Common myeloid progenitor, CD34-positive (primary cell): ENCODE measurements around the gene NABP2.
A peak's percentile ranks its signal among the peaks of the same experiment; 100 is the strongest.
"Not testable (repeated sequence)": the region's sequence is repeated elsewhere in the genome, so short reads cannot be mapped to it uniquely, and the experiment has no call there.

Source experiments
- CTCF ChIA-PET: fragments of 350-600 bp; sonication (Branson Sonifier 250); formaldehyde crosslinking; loops from one replicate; lab custom pipeline; 2021; ENCODE audit warnings: antibody characterized with exemption; lab: Charles Lee
- POLR2A ChIA-PET: fragments of 350-600 bp; sonication (Branson Sonifier 250); formaldehyde crosslinking; loops from one replicate; lab custom pipeline; 2021; ENCODE audit warnings: antibody characterized with exemption; lab: Charles Lee
- DNase-seq, 3 donors: peaks; one replicate each; pipeline versions ENCODE4 v3.0.0 to v3.0.0-alpha.2; 2013
- H3K27ac ChIP-seq, 2 experiments: 1 replicate in 1 of 2; 2 replicates in 1 of 2; pipeline ENCODE4 v1.7.0; 2013; ENCODE audit warnings: inconsistent platforms in 2 of 2, low read length in 2 of 2, mild to moderate bottlenecking in 2 of 2, low read depth in 1 of 2, moderate library complexity in 1 of 2; ENCODE audit not compliant: severe bottlenecking in 2 of 2, insufficient read depth in 1 of 2, poor library complexity in 1 of 2
- H3K27me3 ChIP-seq, 5 experiments: replicated peaks in 2 of 5; 1 replicate in 3 of 5; 2 replicates in 2 of 5; pipeline versions ENCODE4 v1.6.1 to v1.7.0; 2013; ENCODE audit warnings: low read length in 4 of 5, mild to moderate bottlenecking in 2 of 5, moderate library complexity in 2 of 5, inconsistent platforms in 1 of 5; ENCODE audit not compliant: insufficient read depth in 5 of 5, control insufficient read depth in 4 of 5
- H3K36me3 ChIP-seq, 4 experiments: 1 replicate in 2 of 4; 2 replicates in 2 of 4; pipeline versions ENCODE4 v1.6.1 to v1.7.0; 2013; ENCODE audit warnings: low read length in 3 of 4, control low read depth in 1 of 4, mild to moderate bottlenecking in 1 of 4; ENCODE audit not compliant: control insufficient read depth in 4 of 4, insufficient read depth in 4 of 4
- H3K4me1 ChIP-seq, 4 experiments: 1 replicate in 3 of 4; 2 replicates in 1 of 4; pipeline versions ENCODE4 v1.6.1 to v1.7.1; 2013; ENCODE audit warnings: low read length in 3 of 4, mild to moderate bottlenecking in 3 of 4, control low read depth in 1 of 4, inconsistent platforms in 1 of 4, moderate library complexity in 1 of 4; ENCODE audit not compliant: control insufficient read depth in 4 of 4, insufficient read depth in 4 of 4; ENCODE audit errors: control extremely low read depth in 1 of 4
- H3K4me3 ChIP-seq, 7 experiments: 1 replicate in 4 of 7; 2 replicates in 3 of 7; pipeline versions ENCODE4 v1.5.1 to v1.7.0; 2013; ENCODE audit warnings: mild to moderate bottlenecking in 7 of 7, low read length in 6 of 7, moderate library complexity in 6 of 7, inconsistent platforms in 2 of 7, low read depth in 2 of 7, control low read depth in 1 of 7; ENCODE audit not compliant: insufficient read depth in 4 of 7, control insufficient read depth in 1 of 7; ENCODE audit errors: extremely low read depth in 1 of 7
- H3K9me3 ChIP-seq, 5 experiments: 1 replicate in 4 of 5; 2 replicates in 1 of 5; pipeline versions ENCODE4 v1.6.1 to v1.7.1; 2013; ENCODE audit warnings: low read length in 4 of 5, mild to moderate bottlenecking in 2 of 5, inconsistent platforms in 1 of 5, low read depth in 1 of 5, moderate library complexity in 1 of 5; ENCODE audit not compliant: control insufficient read depth in 4 of 5, insufficient read depth in 2 of 5; ENCODE audit errors: control extremely low read depth in 1 of 5
- WGBS: methylation state at CpG from one replicate; pipeline ENCODE4 v1.1.5; 2013; ENCODE audit not compliant: insufficient coverage; 5-methylcytosine and 5-hydroxymethylcytosine counted together

The NABP2 gene

GRCh38 chr12:56189918-56190694 lies 34.0 kb upstream of the NABP2 start:
- Histone ChIP-seq H3K4me3 (peak overlapping the region; percentile 51 to 95 (median 82)), H3K9me3 (no peaks in the 10 kb centered on the region), H3K27me3 (no peaks in the 10 kb centered on the region), H3K36me3 (peaks cover 8 to 13% (median 9%) of the 10 kb centered on the region in 4 experiments), H3K27ac (peak overlapping the region; percentile 64 to 87), H3K4me1 (peaks cover 8 to 36% (median 30%) of the 10 kb centered on the region in 4 experiments)
- ChIA-PET CTCF (interaction anchor here (0.6 to 8.4 kb wide), 26 partner anchors 9 to 316 kb away, joined by 3 to 198 read pairs (median 4); partner anchors contain the start of genes ANKRD52, ESYT1, PAN2 and RNF41), POLR2A (interaction anchor here (0.6 to 3.0 kb wide), 11 partner anchors 12 to 474 kb away, joined by 3 to 13 read pairs (median 3); partner anchors contain the start of genes ANKRD52, BLOC1S1, ESYT1 and RNF41)
- DNase-seq, result peak; percentile 83 to 92 (median 91)
- under 1% methylated on average over 30 of the region's 42 CpGs for WGBS

- H3K4me3 ChIP-seq, result peak overlapping the region; percentile 51 to 95 (median 82)
- CTCF ChIA-PET, result interaction anchor here (1.1 to 8.4 kb wide), 11 partner anchors 14 to 315 kb away, joined by 3 to 198 read pairs (median 9); partner anchors contain the start of genes ANKRD52, ESYT1, RNF41 and ZC3H10
- no peaks in the 10 kb centered on the region for H3K27me3 ChIP-seq
- 13% methylated on average over 6 of the region's 9 CpGs for WGBS
- H3K27ac ChIP-seq, result peak overlapping the region in 1 of 2 experiments; percentile 87
- POLR2A ChIA-PET, result interaction anchor here (1.9 kb wide), 1 partner anchor 72 kb away, joined by 13 read pairs; the partner anchor contains the start of gene ZC3H10
- peaks cover 8 to 36% (median 30%) of the 10 kb centered on the region in 4 experiments for H3K4me1 ChIP-seq
- no peaks in the 10 kb centered on the region for H3K9me3 ChIP-seq
- peak in 1 of 3 donors; percentile 6 for DNase-seq
- H3K36me3 ChIP-seq, result peaks cover 4 to 11% (median 6%) of the 10 kb centered on the region in 4 experiments
Measured at GRCh38 chr12:56190695-56191155, 33.4 kb upstream of the NABP2 start.

GRCh38 chr12:56192582-56192981 lies 31.6 kb upstream of the NABP2 start:
- no peaks in the 10 kb centered on the region for H3K27me3 ChIP-seq
- DNase-seq, result no peak
- ChIA-PET POLR2A (no interaction called here), CTCF (interaction anchor here (0.7 to 8.4 kb wide), 14 partner anchors 9 to 85 kb away, joined by 3 to 198 read pairs (median 4); partner anchors contain the start of genes ANKRD52, ESYT1, RNF41 and ZC3H10)
- H3K4me1 ChIP-seq, result peaks cover 8 to 27% (median 22%) of the 10 kb centered on the region in 4 experiments
- H3K4me3 ChIP-seq, result no peak overlapping the region
- H3K36me3 ChIP-seq, result no peaks in the 10 kb centered on the region
- no peak overlapping the region for H3K27ac ChIP-seq
- H3K9me3 ChIP-seq, result no peaks in the 10 kb centered on the region

GRCh38 chr12:56193025-56193578 lies 31.0 kb upstream of the NABP2 start:
- DNase-seq, result peak; percentile 88 to 93 (median 88)
- no peaks in the 10 kb centered on the region for H3K27me3 ChIP-seq
- 11% methylated on average over 1 of the region's 1 CpG for WGBS
- H3K36me3 ChIP-seq, result no peaks in the 10 kb centered on the region
- no peaks in the 10 kb centered on the region for H3K9me3 ChIP-seq
- no peak overlapping the region for H3K27ac ChIP-seq
- H3K4me3 ChIP-seq, result peak overlapping the region in 1 of 7 experiments; percentile 14
- ChIA-PET POLR2A (no interaction called here), CTCF (interaction anchor here (0.7 to 8.4 kb wide), 11 partner anchors 8 to 76 kb away, joined by 3 to 198 read pairs (median 4); partner anchors contain the start of genes ANKRD52, ESYT1, RNF41 and ZC3H10)
- H3K4me1 ChIP-seq, result peaks cover 3 to 22% (median 17%) of the 10 kb centered on the region in 4 experiments

GRCh38 chr12:56196818-56197550 lies 27.2 kb upstream of the NABP2 start:
- not testable (repeated sequence) for H3K4me1 ChIP-seq, H3K4me3 ChIP-seq, DNase-seq, H3K27ac ChIP-seq, H3K27me3 ChIP-seq, H3K36me3 ChIP-seq, H3K9me3 ChIP-seq
- ChIA-PET POLR2A (interaction anchor here (0.7 kb wide), 1 partner anchor 68 kb away, joined by 3 read pairs; no protein-coding TSS in a partner anchor), CTCF (interaction anchor here (0.6 to 4.3 kb wide), 7 partner anchors 9 to 61 kb away, joined by 3 to 42 read pairs (median 3); no protein-coding TSS in a partner anchor)
- over 99% methylated on average over 7 of the region's 11 CpGs for WGBS

- ChIA-PET POLR2A (no interaction called here), CTCF (interaction anchor here (0.7 to 4.3 kb wide), 7 partner anchors 8 to 135 kb away, joined by 3 to 42 read pairs (median 3); no protein-coding TSS in a partner anchor)
- Histone ChIP-seq H3K27me3 (no peaks in the 10 kb centered on the region), H3K4me3 (no peak overlapping the region), H3K36me3 (no peaks in the 10 kb centered on the region), H3K27ac (no peak overlapping the region), H3K4me1 (no peaks in the 10 kb centered on the region), H3K9me3 (no peaks in the 10 kb centered on the region)
- WGBS, result 96% methylated on average over 9 of the region's 9 CpGs
- no peak for DNase-seq
Measured at GRCh38 chr12:56197921-56198635, 26.1 kb upstream of the NABP2 start.
